ENCODE measurements around the gene KDSR.

DNA sequence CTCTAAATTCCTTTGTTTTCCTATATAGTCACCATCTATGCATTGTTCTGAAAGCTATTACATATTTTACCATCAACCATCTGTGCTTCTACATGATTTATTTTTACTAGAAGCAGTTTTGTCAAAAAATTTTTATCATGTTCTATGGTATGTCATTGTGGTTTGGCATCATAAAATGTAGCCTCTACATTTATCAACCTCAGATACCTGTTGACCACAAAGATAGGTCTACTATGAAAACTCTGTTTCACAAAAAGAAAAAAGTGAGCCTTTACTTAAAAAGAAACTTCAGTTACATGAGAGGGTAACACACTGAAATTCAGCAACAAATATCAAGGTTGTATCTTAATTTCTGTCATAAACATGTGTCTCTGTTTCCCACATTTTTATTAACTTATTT, 51.1 kb downstream of the KDSR start:
- TF ChIP-seq, protein P1, sequence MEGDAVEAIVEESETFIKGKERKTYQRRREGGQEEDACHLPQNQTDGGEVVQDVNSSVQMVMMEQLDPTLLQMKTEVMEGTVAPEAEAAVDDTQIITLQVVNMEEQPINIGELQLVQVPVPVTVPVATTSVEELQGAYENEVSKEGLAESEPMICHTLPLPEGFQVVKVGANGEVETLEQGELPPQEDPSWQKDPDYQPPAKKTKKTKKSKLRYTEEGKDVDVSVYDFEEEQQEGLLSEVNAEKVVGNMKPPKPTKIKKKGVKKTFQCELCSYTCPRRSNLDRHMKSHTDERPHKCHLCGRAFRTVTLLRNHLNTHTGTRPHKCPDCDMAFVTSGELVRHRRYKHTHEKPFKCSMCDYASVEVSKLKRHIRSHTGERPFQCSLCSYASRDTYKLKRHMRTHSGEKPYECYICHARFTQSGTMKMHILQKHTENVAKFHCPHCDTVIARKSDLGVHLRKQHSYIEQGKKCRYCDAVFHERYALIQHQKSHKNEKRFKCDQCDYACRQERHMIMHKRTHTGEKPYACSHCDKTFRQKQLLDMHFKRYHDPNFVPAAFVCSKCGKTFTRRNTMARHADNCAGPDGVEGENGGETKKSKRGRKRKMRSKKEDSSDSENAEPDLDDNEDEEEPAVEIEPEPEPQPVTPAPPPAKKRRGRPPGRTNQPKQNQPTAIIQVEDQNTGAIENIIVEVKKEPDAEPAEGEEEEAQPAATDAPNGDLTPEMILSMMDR (conservative IDR thresholded peaks at IDR 0.05) = no peak
- TF ChIP-seq EZH2 (IDR thresholded peaks at IDR 0.05; ENCODE audit: low read depth) = no peak

All from PC-9 (cell line).